Esophagus muscularis mucosa (tissue), 4 donors: ENCODE measurements around the gene LINC01488. TPM values are rescaled to one million over a fixed set of nuclear protein-coding genes. Genes with fewer than 3 reads are reported as not detected.

Source experiments
- DNase-seq: peaks from one replicate; pipeline ENCODE4 v3.0.0-alpha.2; 2017; ENCODE audit errors: extremely low spot score
- H3K27ac ChIP-seq, 4 donors: fragments of 200-600 bp; sonication (generic); replicated peaks in 1 of 4; 1 replicate in 3 of 4; 2 replicates in 1 of 4; pipeline ENCODE4 v1.5.1; 2016 to 2019; ENCODE audit warnings: mild to moderate bottlenecking in 1 of 4
- H3K27me3 ChIP-seq, 4 donors: fragments of 200-600 bp; sonication (generic); one replicate each; pipeline versions ENCODE4 v1.5.1 to v1.6.0; 2016 to 2019
- H3K36me3 ChIP-seq, 4 donors: fragments of 200-600 bp; sonication (generic); one replicate each; pipeline ENCODE4 v1.5.1; 2016 to 2019
- H3K4me1 ChIP-seq, 4 donors: fragments of 200-600 bp; sonication (generic); one replicate each; pipeline ENCODE4 v1.5.1; 2016 to 2019
- H3K4me3 ChIP-seq, 4 donors: fragments of 200-600 bp; sonication (generic); 1 replicate in 2 of 4; 2 replicates in 2 of 4; pipeline ENCODE4 v1.5.1; 2016 to 2019; ENCODE audit warnings: mild to moderate bottlenecking in 4 of 4, moderate library complexity in 1 of 4
- H3K9me3 ChIP-seq, 4 donors: fragments of 200-600 bp; sonication (generic); 1 replicate in 3 of 4; 2 replicates in 1 of 4; pipeline ENCODE4 v1.5.1; 2016 to 2019
- EP300 ChIP-seq: sonication (generic); formaldehyde crosslinking; IDR thresholded peaks from one replicate; pipeline ENCODE4 v1.6.1; 2017; ENCODE audit warnings: antibody characterized with exemption
- POLR2A ChIP-seq: fragments of 450-650 bp; IDR thresholded peaks from one replicate; pipeline ENCODE4 v1.6.1; 2017; ENCODE audit warnings: antibody characterized with exemption, moderate library complexity, mild to moderate bottlenecking, low read depth
- POLR2AphosphoS5 ChIP-seq, 2 donors: sonication (generic); formaldehyde crosslinking; IDR thresholded peaks; one replicate each; pipeline ENCODE4 v1.6.1; 2017; ENCODE audit warnings: antibody characterized with exemption in 2 of 2
- WGBS: methylation state at CpG from one replicate; pipeline ENCODE4 v1.1.5; 2018; 5-methylcytosine and 5-hydroxymethylcytosine counted together
- intact Hi-C: fragments of 100-400 bp; cut with DNase I; formaldehyde crosslinking; loops from one replicate; pipeline ENCODE4 v1.15.1; 2023
- total RNA-seq, 4 donors: library from RNA; depleted of rRNA; stranded (reverse); fragments of >200 nt; gene quantifications; one replicate each; pipeline versions ENCODE4 v1.1.0 to v1.2.1, GENCODE V29; 2016
- TF ChIP-seq, protein P1 (sequence below), 3 experiments: fragments of 200-600 bp in 2 of 3; fragments of 450-650 bp in 1 of 3; sonication (generic) in 2 of 3; IDR thresholded peaks; one replicate each; pipeline ENCODE4 v1.5.1; 2017 to 2019; ENCODE audit warnings: antibody characterized with exemption in 3 of 3, mild to moderate bottlenecking in 2 of 3, moderate library complexity in 1 of 3

Gene LINC01488
- total RNA-seq, 4 donors from 2014 or later = not detected

DNA sequence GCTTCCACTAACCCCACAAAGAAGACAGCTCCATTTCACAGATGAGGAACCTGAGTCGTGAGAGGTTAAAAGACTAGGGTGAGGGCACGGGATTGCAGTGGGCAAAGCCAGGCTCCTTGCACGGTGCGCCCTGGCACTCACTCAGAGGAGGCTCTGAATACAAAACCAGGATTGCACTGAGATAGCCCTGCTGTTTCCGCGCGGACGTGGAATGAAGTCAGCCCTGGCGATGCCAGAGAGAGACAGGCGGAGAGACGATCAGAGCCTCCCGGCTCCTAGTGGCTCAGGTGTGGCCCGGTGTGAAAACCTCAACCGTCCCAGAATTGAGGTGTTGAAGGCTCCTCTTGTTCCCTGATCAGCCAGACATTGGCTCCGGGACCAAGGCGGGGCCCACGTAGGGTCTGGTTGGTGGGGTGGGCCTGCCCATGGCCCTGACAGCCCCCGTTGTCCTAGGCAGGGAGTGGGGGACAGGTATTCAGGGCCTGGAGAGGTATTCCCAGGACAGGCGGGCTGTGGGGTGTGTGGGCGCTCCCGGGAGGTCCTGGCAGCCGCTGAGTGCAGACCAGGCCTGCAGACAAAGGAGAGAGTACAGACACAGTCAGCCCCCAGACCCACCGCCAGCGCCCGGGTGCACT, 43.1 kb upstream of the LINC01488 start:
- intact Hi-C loops = no loop called here

DNA sequence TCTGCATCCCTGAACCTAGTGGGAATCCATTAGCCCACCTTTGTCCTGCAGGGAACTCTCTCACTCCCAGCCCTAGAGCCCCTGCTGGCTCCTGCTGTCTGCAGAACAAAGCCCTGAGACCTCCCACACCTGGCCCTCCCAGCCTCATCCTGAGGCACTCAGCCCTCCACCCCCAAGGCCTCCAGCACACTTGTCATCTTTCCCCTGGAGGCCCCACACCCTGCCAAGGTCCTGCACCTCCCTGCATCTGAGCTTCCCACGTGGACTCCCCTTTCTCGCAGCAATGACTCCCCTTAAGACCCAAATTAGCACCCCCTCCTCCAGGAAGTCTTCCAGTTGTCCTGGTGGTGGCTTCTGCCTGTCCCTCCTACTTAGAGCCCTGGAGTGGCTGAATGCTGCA, 42.3 kb upstream of the LINC01488 start:
- Histone ChIP-seq H3K4me1 (peaks cover 17 to 20% (median 18%) of the 10 kb centered on the region in 4 donors), H3K9me3 (no peaks in the 10 kb centered on the region), H3K27me3 (no peaks in the 10 kb centered on the region), H3K36me3 (no peaks in the 10 kb centered on the region), H3K4me3 (no peak overlapping the region), H3K27ac (no peak overlapping the region)
- WGBS = 95% methylated on average over 2 of the region's 2 CpGs
- no peak for DNase-seq
- intact Hi-C loops = no loop called here
- TF ChIP-seq POLR2AphosphoS5 (IDR thresholded peaks at IDR 0.05) = no peak
- TF ChIP-seq POLR2A = no peak
- TF ChIP-seq EP300 = no peak
- TF ChIP-seq, protein P1, sequence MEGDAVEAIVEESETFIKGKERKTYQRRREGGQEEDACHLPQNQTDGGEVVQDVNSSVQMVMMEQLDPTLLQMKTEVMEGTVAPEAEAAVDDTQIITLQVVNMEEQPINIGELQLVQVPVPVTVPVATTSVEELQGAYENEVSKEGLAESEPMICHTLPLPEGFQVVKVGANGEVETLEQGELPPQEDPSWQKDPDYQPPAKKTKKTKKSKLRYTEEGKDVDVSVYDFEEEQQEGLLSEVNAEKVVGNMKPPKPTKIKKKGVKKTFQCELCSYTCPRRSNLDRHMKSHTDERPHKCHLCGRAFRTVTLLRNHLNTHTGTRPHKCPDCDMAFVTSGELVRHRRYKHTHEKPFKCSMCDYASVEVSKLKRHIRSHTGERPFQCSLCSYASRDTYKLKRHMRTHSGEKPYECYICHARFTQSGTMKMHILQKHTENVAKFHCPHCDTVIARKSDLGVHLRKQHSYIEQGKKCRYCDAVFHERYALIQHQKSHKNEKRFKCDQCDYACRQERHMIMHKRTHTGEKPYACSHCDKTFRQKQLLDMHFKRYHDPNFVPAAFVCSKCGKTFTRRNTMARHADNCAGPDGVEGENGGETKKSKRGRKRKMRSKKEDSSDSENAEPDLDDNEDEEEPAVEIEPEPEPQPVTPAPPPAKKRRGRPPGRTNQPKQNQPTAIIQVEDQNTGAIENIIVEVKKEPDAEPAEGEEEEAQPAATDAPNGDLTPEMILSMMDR (IDR thresholded peaks at IDR 0.05) = no peak

More for the DNA sequence above, 43.1 kb upstream of the LINC01488 start:
- DNase-seq = no peak
- TF ChIP-seq EP300 (no peak), POLR2AphosphoS5 (IDR thresholded peaks at IDR 0.05) (no peak)
- Histone ChIP-seq H3K9me3 (no peaks in the 10 kb centered on the region), H3K27ac (no peak overlapping the region), H3K36me3 (no peaks in the 10 kb centered on the region), H3K27me3 (no peaks in the 10 kb centered on the region), H3K4me3 (no peak overlapping the region), H3K4me1 (peaks cover 10 to 13% (median 11%) of the 10 kb centered on the region in 4 donors)
- 89% methylated on average over 25 of the region's 25 CpGs for WGBS

DNA sequence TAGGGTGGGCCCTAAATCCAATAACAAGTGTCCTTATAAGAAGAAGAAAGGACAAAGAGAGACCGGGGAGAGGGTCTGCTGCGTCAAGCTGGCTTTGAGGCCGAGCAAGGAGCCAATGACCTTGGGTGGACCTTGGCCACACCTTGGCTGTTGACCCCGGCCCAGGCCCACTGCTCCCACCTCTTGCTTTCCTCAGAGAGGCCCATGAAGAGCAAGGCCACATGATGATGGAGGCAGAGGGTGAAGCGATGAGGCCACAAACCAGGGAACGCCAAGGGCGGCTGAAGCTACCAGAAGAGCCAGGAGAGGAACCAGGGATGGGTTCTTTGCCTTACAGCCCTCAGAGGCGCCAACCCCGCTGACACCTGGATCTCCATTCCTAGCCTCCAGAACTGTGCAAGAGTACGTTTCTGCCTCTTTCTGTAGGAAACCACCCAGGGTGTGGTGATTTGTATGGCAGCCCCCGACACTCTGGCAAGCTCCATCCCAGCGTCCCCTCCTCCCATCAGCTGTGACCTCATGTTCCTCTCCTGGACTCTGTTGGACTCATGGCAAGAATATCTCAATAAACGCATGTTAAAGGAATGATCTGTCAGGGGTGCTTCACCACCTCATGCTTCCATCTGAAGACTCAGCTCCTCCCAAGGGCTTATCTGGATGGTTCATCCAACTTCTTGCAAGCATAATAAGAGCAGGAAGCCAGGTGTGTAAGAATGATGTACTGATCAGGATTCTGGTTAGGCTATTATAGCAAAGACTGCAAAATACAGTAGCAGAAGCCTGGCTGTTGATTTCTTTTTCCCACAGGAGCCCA, 41.6 kb upstream of the LINC01488 start:
- Histone ChIP-seq H3K4me1 (peaks cover 25 to 27% (median 26%) of the 10 kb centered on the region in 4 donors), H3K27me3 (no peaks in the 10 kb centered on the region), H3K9me3 (no peaks in the 10 kb centered on the region), H3K27ac (no peak overlapping the region), H3K4me3 (no peak overlapping the region), H3K36me3 (no peaks in the 10 kb centered on the region)
- 90% methylated on average over 10 of the region's 13 CpGs for WGBS
- intact Hi-C loops = loop anchor here (10.0 kb wide), 3 partner anchors 145 to 315 kb away; partner anchors contain the start of gene MYEOV
- DNase-seq = no peak
- TF ChIP-seq POLR2AphosphoS5 (IDR thresholded peaks at IDR 0.05) (no peak), POLR2A (no peak), EP300 (no peak)
- TF ChIP-seq, protein P1 (IDR thresholded peaks at IDR 0.05) = no peak

DNA sequence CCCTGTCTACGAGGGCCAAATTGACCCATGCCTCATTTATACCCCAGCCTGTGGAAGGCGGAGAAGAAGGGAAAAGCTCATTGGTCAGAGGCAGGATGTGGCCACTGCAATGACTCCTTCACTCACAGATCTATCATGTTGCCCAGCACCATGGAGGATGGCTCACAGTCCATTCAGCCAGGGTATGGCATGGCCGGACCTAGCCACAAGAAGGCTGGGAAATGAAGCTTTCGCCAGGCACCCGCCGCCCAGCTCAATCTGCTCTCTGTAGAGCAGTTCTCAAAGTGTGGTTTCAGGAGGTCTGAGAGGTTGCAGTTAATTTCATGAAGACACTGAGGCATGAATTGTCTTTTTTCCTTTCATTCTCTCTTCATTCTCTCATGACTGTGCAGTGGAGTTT, 40.6 kb upstream of the LINC01488 start:
- no peaks in the 10 kb centered on the region for H3K27me3 ChIP-seq
- DNase-seq = no peak
- WGBS = 94% methylated on average over 6 of the region's 6 CpGs
- no peak overlapping the region for H3K4me3 ChIP-seq
- peaks cover 28 to 34% (median 31%) of the 10 kb centered on the region in 4 donors for H3K4me1 ChIP-seq
- TF ChIP-seq POLR2AphosphoS5 (IDR thresholded peaks at IDR 0.05) (no peak), POLR2A (no peak), EP300 (no peak)
- TF ChIP-seq, protein P1 (IDR thresholded peaks at IDR 0.05) = no peak
- H3K27ac ChIP-seq = no peak overlapping the region
- intact Hi-C loops = loop anchor here (10.0 kb wide), 3 partner anchors 146 to 316 kb away; partner anchors contain the start of gene MYEOV
- H3K9me3 ChIP-seq = no peaks in the 10 kb centered on the region
- H3K36me3 ChIP-seq = no peaks in the 10 kb centered on the region
